ENCODE results near the gene COL8A2. TPM values are rescaled to one million over a fixed set of nuclear protein-coding genes. Genes with fewer than 3 reads are reported as not detected.

COL8A2 gene
- polyA plus RNA-seq, 3 donors = 0.90 to 3.0 (median 1.6) TPM

- Mint-ChIP-seq H3K36me3 (peaks cover 21 to 24% of the 10 kb centered on the region in 2 donors), H3K4me3 (peak overlapping the region; percentile 92 to 100), H3K27ac (peak overlapping the region in 3 of 7 donors; percentile 18 to 79 (median 54)), H3K27me3 (ENCODE audit: low read depth in 3 of 3) (peaks cover 13 to 19% (median 15%) of the 10 kb centered on the region in 3 donors), H3K4me1 (peaks cover 22% of the 10 kb centered on the region), H3K9me3 (peaks cover 0 to 3% (median 0%) of the 10 kb centered on the region in 7 donors)
- Histone ChIP-seq H3K9me3 (replicated peaks in 1 of 2; ENCODE audit: control insufficient read depth in 1 of 2, insufficient read depth in 1 of 2, low read length in 2 of 2) (no peaks in the 10 kb centered on the region), H3K4me3 (replicated peaks in 1 of 3; ENCODE audit: low read depth in 2 of 3, low read length in 3 of 3) (peak overlapping the region; percentile 75 to 94 (median 86)), H3K79me2 (ENCODE audit: insufficient read depth, low read length) (peaks cover 44% of the 10 kb centered on the region), H3K27me3 (ENCODE audit: control insufficient read depth in 2 of 2, insufficient read depth in 2 of 2, low read length in 2 of 2) (peaks cover 0 to 20% of the 10 kb centered on the region in 2 donors), H3K36me3 (replicated peaks in 1 of 2; ENCODE audit: control insufficient read depth in 1 of 2, insufficient read depth in 2 of 2, low read length in 2 of 2) (peaks cover 23 to 25% of the 10 kb centered on the region in 2 donors), H3K4me1 (ENCODE audit: control insufficient read depth in 1 of 2, insufficient read depth in 2 of 2, low read length in 2 of 2) (peaks cover 34 to 35% of the 10 kb centered on the region in 2 donors), H4K20me1 (ENCODE audit: insufficient read depth, low read length) (peaks cover 21% of the 10 kb centered on the region), H2AFZ (ENCODE audit: insufficient read depth, low read depth, low read length, poor library complexity, severe bottlenecking) (peak overlapping the region; percentile 100), H3K4me2 (replicated peaks; ENCODE audit: extremely low read depth, low read length, poor library complexity, severe bottlenecking) (peak overlapping the region; percentile 76), H3K27ac (ENCODE audit: low read depth in 1 of 2, low read length in 2 of 2) (peak overlapping the region; percentile 12 to 82), H3K9ac (ENCODE audit: insufficient read depth, low read length, poor library complexity, severe bottlenecking) (peak overlapping the region; percentile 90)
- no peak for TF ChIP-seq CTCF (IDR thresholded peaks at IDR 0.05)
- 5% methylated on average over 6 of the region's 8 CpGs for WGBS (ENCODE audit: insufficient coverage)
- DNase-seq = no peak
- intact Hi-C loops (cut with micrococcal nuclease) = no loop called here
Measured at GRCh38 chr1:36088265-36088576, 36.8 kb downstream of the COL8A2 start.

- Mint-ChIP-seq H3K9me3 (peaks cover 0 to 3% (median 0%) of the 10 kb centered on the region in 7 donors), H3K4me3 (no peak overlapping the region), H3K27ac (no peak overlapping the region), H3K4me1 (peaks cover 22% of the 10 kb centered on the region), H3K36me3 (peaks cover 14 to 17% of the 10 kb centered on the region in 2 donors), H3K27me3 (ENCODE audit: low read depth in 3 of 3) (peaks cover 17 to 27% (median 20%) of the 10 kb centered on the region in 3 donors)
- peaks cover 0 to 21% of the 10 kb centered on the region in 2 donors for H3K27me3 ChIP-seq (ENCODE audit: control insufficient read depth in 2 of 2, insufficient read depth in 2 of 2, low read length in 2 of 2)
- DNase-seq = no peak
- H2AFZ ChIP-seq (ENCODE audit: insufficient read depth, low read depth, low read length, poor library complexity, severe bottlenecking) = peak overlapping the region; percentile 100
- peaks cover 33 to 34% of the 10 kb centered on the region in 2 donors for H3K4me1 ChIP-seq (ENCODE audit: control insufficient read depth in 1 of 2, insufficient read depth in 2 of 2, low read length in 2 of 2)
- no peaks in the 10 kb centered on the region for H3K9me3 ChIP-seq (replicated peaks in 1 of 2; ENCODE audit: control insufficient read depth in 1 of 2, insufficient read depth in 1 of 2, low read length in 2 of 2)
- no peak overlapping the region for H3K27ac ChIP-seq (ENCODE audit: low read depth in 1 of 2, low read length in 2 of 2)
- TF ChIP-seq CTCF (IDR thresholded peaks at IDR 0.05) = no peak
- H3K4me2 ChIP-seq (replicated peaks; ENCODE audit: extremely low read depth, low read length, poor library complexity, severe bottlenecking) = no peak overlapping the region
- H4K20me1 ChIP-seq (ENCODE audit: insufficient read depth, low read length) = peaks cover 21% of the 10 kb centered on the region
- no peak overlapping the region for H3K4me3 ChIP-seq (replicated peaks in 1 of 3; ENCODE audit: low read depth in 2 of 3, low read length in 3 of 3)
- peaks cover 38% of the 10 kb centered on the region for H3K79me2 ChIP-seq (ENCODE audit: insufficient read depth, low read length)
- peaks cover 16 to 17% of the 10 kb centered on the region in 2 donors for H3K36me3 ChIP-seq (replicated peaks in 1 of 2; ENCODE audit: control insufficient read depth in 1 of 2, insufficient read depth in 2 of 2, low read length in 2 of 2)
- no peak overlapping the region for H3K9ac ChIP-seq (ENCODE audit: insufficient read depth, low read length, poor library complexity, severe bottlenecking)
- intact Hi-C loops (cut with micrococcal nuclease) = no loop called here
- WGBS (ENCODE audit: insufficient coverage) = 95% methylated on average over 31 of the region's 31 CpGs
Measured at GRCh38 chr1:36087233-36088123, 37.5 kb downstream of the COL8A2 start.

All from CD14-positive monocyte (primary cell).